Measurements from ENCODE around the gene TAB2. TPM values are rescaled to one million over a fixed set of nuclear protein-coding genes. Genes with fewer than 3 reads are reported as not detected.

TAB2 gene
- total and polyA plus RNA-seq, 2 of the 8 experiments (the other 6 are each of a cell fraction or from before 2014, with no cell fraction given): 40.4 to 63.0 TPM

DNA sequence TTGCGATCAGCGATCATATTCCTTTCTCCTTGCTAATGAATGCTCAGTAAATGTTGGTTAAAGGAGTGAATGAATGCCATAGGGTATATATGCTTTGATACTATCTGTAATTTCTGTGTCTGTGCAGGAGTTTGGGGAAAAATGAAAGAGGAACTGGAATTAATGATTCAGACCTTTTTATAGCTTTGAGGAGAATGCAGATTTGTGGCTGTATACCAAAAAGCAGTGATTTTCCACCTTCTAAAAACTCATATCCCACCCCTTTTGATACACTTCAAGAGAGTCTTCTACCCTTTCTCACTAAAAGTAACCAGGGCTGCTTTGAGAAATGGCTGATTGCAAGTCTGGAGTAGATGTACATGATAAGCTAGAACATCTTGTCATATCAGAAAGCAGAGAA lies 56.0 kb downstream of the TAB2 start:
- Histone ChIP-seq H3K4me2 (ENCODE audit: insufficient read depth in 1 of 2, low read depth in 2 of 2, low read length in 2 of 2) (no peak overlapping the region), H4K5ac (ENCODE audit: insufficient read length, low read depth, low read length) (no peak overlapping the region), H2AK5ac (ENCODE audit: low read depth, low read length) (no peak overlapping the region), H3K4ac (replicated peaks; ENCODE audit: insufficient read length, low read depth, low read length) (no peak overlapping the region), H2BK5ac (ENCODE audit: low read depth, low read length) (no peak overlapping the region), H2BK15ac (ENCODE audit: low read length) (no peak overlapping the region), H4K20me1 (replicated peaks in 1 of 2; ENCODE audit: control insufficient read depth in 1 of 2, insufficient read depth in 2 of 2, low read length in 2 of 2) (peaks cover 0 to 1% of the 10 kb centered on the region in 2 experiments), H3K27ac (ENCODE audit: low read depth, low read length) (no peak overlapping the region), H3K56ac (replicated peaks; ENCODE audit: insufficient read length, low read depth, low read length) (no peak overlapping the region), H3K79me1 (ENCODE audit: low read depth, low read length) (no peaks in the 10 kb centered on the region), H3K14ac (ENCODE audit: insufficient read length) (no peak overlapping the region), H3K4me1 (replicated peaks in 1 of 4; ENCODE audit: control insufficient read depth in 3 of 4, insufficient read depth in 4 of 4, low read length in 3 of 4) (no peaks in the 10 kb centered on the region), H4K91ac (replicated peaks; ENCODE audit: insufficient read length, low read length) (no peak overlapping the region), H2BK20ac (ENCODE audit: low read length) (no peak overlapping the region), H2AFZ (ENCODE audit: low read length) (no peak overlapping the region), H3K79me2 (ENCODE audit: control insufficient read depth in 1 of 2, insufficient read depth in 2 of 2, low read length in 2 of 2) (peaks cover 0 to 37% of the 10 kb centered on the region in 2 experiments; a peak in 2 of 4 replicates), H3K9me3 (ENCODE audit: insufficient read depth in 2 of 2, low read depth in 1 of 2, low read length in 1 of 2) (no peaks in the 10 kb centered on the region), H3K4me3 (ENCODE audit: extremely low read depth in 1 of 4, insufficient read depth in 2 of 4, low read depth in 3 of 4, low read length in 4 of 4) (no peak overlapping the region), H3K36me3 (ENCODE audit: control insufficient read depth in 2 of 4, insufficient read depth in 4 of 4, low read length in 3 of 4) (peaks cover 3 to 21% (median 7%) of the 10 kb centered on the region in 4 experiments; a peak in 7 of 8 replicates), H3K23ac (ENCODE audit: insufficient read length) (no peak overlapping the region), H3K23me2 (ENCODE audit: low read depth, low read length) (no peaks in the 10 kb centered on the region), H2BK120ac (replicated peaks; ENCODE audit: low read depth, low read length) (no peak overlapping the region), H4K8ac (ENCODE audit: extremely low read depth, insufficient read depth, low read length) (no peak overlapping the region), H3K9ac (replicated peaks in 1 of 4; ENCODE audit: extremely low read depth in 1 of 4, low read depth in 3 of 4, low read length in 3 of 4) (no peak overlapping the region), H3K27me3 (replicated peaks in 1 of 4; ENCODE audit: control insufficient read depth in 3 of 4, extremely low read depth in 1 of 4, insufficient read depth in 3 of 4, low read length in 3 of 4) (no peaks in the 10 kb centered on the region), H3K18ac (ENCODE audit: extremely low read depth, low read length) (no peak overlapping the region), H2BK12ac (ENCODE audit: low read depth, low read length) (no peak overlapping the region)
- WGBS, 2 experiments (ENCODE audit: extremely low coverage in 1 of 2, insufficient coverage in 1 of 2, insufficient read length in 1 of 2, insufficient replicate concordance in 2 of 2, low coverage in 1 of 2, low lambda C conversion rate in 2 of 2, missing lambda C conversion rate in 1 of 2): 93% methylated on average over 2 of the region's 2 CpGs; no CpG with 5 or more reads in 1 of the 2 experiments
- TF ChIP-seq, protein P1, sequence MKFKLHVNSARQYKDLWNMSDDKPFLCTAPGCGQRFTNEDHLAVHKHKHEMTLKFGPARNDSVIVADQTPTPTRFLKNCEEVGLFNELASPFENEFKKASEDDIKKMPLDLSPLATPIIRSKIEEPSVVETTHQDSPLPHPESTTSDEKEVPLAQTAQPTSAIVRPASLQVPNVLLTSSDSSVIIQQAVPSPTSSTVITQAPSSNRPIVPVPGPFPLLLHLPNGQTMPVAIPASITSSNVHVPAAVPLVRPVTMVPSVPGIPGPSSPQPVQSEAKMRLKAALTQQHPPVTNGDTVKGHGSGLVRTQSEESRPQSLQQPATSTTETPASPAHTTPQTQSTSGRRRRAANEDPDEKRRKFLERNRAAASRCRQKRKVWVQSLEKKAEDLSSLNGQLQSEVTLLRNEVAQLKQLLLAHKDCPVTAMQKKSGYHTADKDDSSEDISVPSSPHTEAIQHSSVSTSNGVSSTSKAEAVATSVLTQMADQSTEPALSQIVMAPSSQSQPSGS (IDR thresholded peaks at IDR 0.05; ENCODE audit: low read length): no peak
- TF ChIP-seq RFX5 (IDR thresholded peaks at IDR 0.05; ENCODE audit: borderline replicate concordance, low read depth, low read length): no peak
- no peak for DNase-seq (ENCODE audit: low read depth in 1 of 2, low spot score in 2 of 2)
- CTCF ChIA-PET (ENCODE audit: partially characterized antibody): interaction anchor here (1.2 kb wide), 1 partner anchor 58 kb away, joined by 3 read pairs; no protein-coding TSS in a partner anchor
- POLR2A ChIA-PET (ENCODE audit: partially characterized antibody): no interaction called here
- FAIRE-seq: no peak
